Astrocyte (in vitro differentiated cells and primary cell): ENCODE results near the gene BTBD3. TPM values are rescaled to one million over a fixed set of nuclear protein-coding genes. Genes with fewer than 3 reads are reported as not detected.
A peak's percentile ranks its signal among the peaks of the same experiment; 100 is the strongest.

Experiments used
- DNase-seq: peaks from one replicate; pipeline ENCODE4 v3.0.0-alpha.2; 2010; ENCODE audit warnings: low read depth
- FAIRE-seq: peaks from 2 replicates; lab custom pipeline; 2011; peaks lifted over from hg19 to GRCh38; lab: Jason Lieb, UNC
- H2AFZ ChIP-seq: 2 replicates; pipeline ENCODE4 v1.6.0; 2012; ENCODE audit warnings: low read depth, low read length, inconsistent platforms
- H3K27ac ChIP-seq: 2 replicates; pipeline ENCODE4 v1.5.1; 2011; ENCODE audit warnings: low read depth, low read length, inconsistent platforms
- H3K27me3 ChIP-seq: 2 replicates; pipeline ENCODE4 v1.6.0; 2011; ENCODE audit warnings: low read length, inconsistent platforms; ENCODE audit not compliant: insufficient read depth
- H3K36me3 ChIP-seq: 2 replicates; pipeline ENCODE4 v1.5.1; 2011; ENCODE audit warnings: low read length, inconsistent platforms; ENCODE audit not compliant: insufficient read depth
- H3K4me1 ChIP-seq: 2 replicates; pipeline ENCODE4 v1.5.1; 2011; ENCODE audit warnings: low read length, inconsistent platforms; ENCODE audit not compliant: insufficient read depth
- H3K4me2 ChIP-seq: 2 replicates; pipeline ENCODE4 v1.6.0; 2012; ENCODE audit warnings: low read length, inconsistent platforms
- H3K4me3 ChIP-seq: 2 replicates; pipeline ENCODE4 v1.5.1; 2011; ENCODE audit warnings: low read depth, mild to moderate bottlenecking, low read length, inconsistent platforms; ENCODE audit not compliant: insufficient read depth
- H3K79me2 ChIP-seq: 2 replicates; pipeline ENCODE4 v1.6.0; 2012; ENCODE audit warnings: mild to moderate bottlenecking, low read length, inconsistent platforms; ENCODE audit not compliant: insufficient read depth
- H3K9ac ChIP-seq: 2 replicates; pipeline ENCODE4 v1.6.0; 2012; ENCODE audit warnings: mild to moderate bottlenecking, low read length, inconsistent platforms
- H3K9me3 ChIP-seq: 2 replicates; pipeline ENCODE4 v1.5.1; 2012; ENCODE audit warnings: low read depth, mild to moderate bottlenecking, low read length, inconsistent platforms; ENCODE audit not compliant: insufficient read depth
- H4K20me1 ChIP-seq: 2 replicates; pipeline ENCODE4 v1.6.0; 2012; ENCODE audit warnings: low read length, inconsistent platforms; ENCODE audit not compliant: insufficient read depth
- H3K27ac Mint-ChIP-seq: one replicate; pipeline ENCODE4 v1.8.0; 2021; ENCODE audit warnings: mild to moderate bottlenecking, mixed read lengths; ENCODE audit not compliant: unreplicated experiment
- H3K27me3 Mint-ChIP-seq: one replicate; pipeline ENCODE4 v1.8.0; 2021; ENCODE audit warnings: low read depth, mixed read lengths; ENCODE audit not compliant: unreplicated experiment
- H3K36me3 Mint-ChIP-seq: one replicate; pipeline ENCODE4 v1.8.0; 2021; ENCODE audit warnings: low read depth, mixed read lengths; ENCODE audit not compliant: unreplicated experiment
- H3K4me1 Mint-ChIP-seq: one replicate; pipeline ENCODE4 v1.8.0; 2021; ENCODE audit warnings: low read depth, mixed read lengths; ENCODE audit not compliant: unreplicated experiment
- H3K4me3 Mint-ChIP-seq: one replicate; pipeline ENCODE4 v1.8.0; 2021; ENCODE audit warnings: mild to moderate bottlenecking, moderate library complexity, mixed read lengths; ENCODE audit not compliant: unreplicated experiment
- H3K9me3 Mint-ChIP-seq: one replicate; pipeline ENCODE4 v1.8.0; 2021; ENCODE audit warnings: mild to moderate bottlenecking, mixed read lengths; ENCODE audit not compliant: unreplicated experiment
- CTCF ChIP-seq: IDR thresholded peaks from 2 replicates; pipeline ENCODE4 v1.5.1; 2011; ENCODE audit warnings: low read depth, mild to moderate bottlenecking, inconsistent platforms, low read length, moderate library complexity; ENCODE audit not compliant: insufficient read depth
- EZH2 ChIP-seq: IDR thresholded peaks from 2 replicates; pipeline ENCODE4 v1.6.1; 2012; ENCODE audit warnings: mild to moderate bottlenecking, low read length, inconsistent platforms; ENCODE audit not compliant: insufficient read depth
- total RNA-seq: library from RNA; stranded (reverse); gene quantifications from 2 replicates; pipeline ENCODE4 v1.2.1, GENCODE V29; 2021

The BTBD3 gene
- total RNA-seq, 1 donor from 2014 or later = 35.9 TPM

DNA sequence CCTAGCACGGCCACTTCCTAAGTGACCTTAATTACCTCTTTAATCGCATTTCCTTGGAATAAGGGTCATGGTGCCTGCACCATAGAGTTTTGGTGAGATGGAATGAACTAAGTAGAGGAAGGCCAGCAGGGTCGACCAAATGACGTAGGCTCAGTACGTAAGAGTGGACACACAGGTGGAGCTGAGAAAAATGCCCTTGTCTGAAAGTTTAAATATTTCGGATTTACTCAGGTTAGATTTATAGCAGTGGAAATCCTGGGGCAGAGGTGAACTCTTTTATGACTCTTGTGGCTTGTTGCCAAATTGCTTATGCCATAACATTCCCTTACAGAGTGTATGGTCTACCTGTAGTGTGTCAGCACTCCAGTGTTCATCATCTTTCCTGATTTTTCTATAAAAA is 23.6 kb upstream of the BTBD3 start:
- no peak for FAIRE-seq
- Histone ChIP-seq H3K4me3 (no peak overlapping the region), H3K4me1 (peaks cover 15% of the 10 kb centered on the region), H3K79me2 (peaks cover 80% of the 10 kb centered on the region), H2AFZ (no peak overlapping the region), H3K27ac (no peak overlapping the region), H3K9ac (no peak overlapping the region), H3K4me2 (no peak overlapping the region), H4K20me1 (peaks cover 29% of the 10 kb centered on the region), H3K27me3 (no peaks in the 10 kb centered on the region), H3K9me3 (no peaks in the 10 kb centered on the region), H3K36me3 (no peaks in the 10 kb centered on the region)
- Mint-ChIP-seq H3K27ac (no peak overlapping the region), H3K9me3 (no peaks in the 10 kb centered on the region), H3K27me3 (no peaks in the 10 kb centered on the region), H3K4me3 (no peak overlapping the region), H3K36me3 (peaks cover 3% of the 10 kb centered on the region), H3K4me1 (peaks cover 13% of the 10 kb centered on the region)
- TF ChIP-seq CTCF (no peak), EZH2 (no peak)
- DNase-seq = no peak

- no peak for TF ChIP-seq CTCF
- no peak for TF ChIP-seq EZH2
- peaks cover 22% of the 10 kb centered on the region for H3K4me1 Mint-ChIP-seq
- H3K4me1 ChIP-seq = peaks cover 13% of the 10 kb centered on the region
- no peaks in the 10 kb centered on the region for H3K36me3 ChIP-seq
- no peak overlapping the region for H3K27ac Mint-ChIP-seq
- FAIRE-seq = no peak
- peak overlapping the region; percentile 25 for H3K4me2 ChIP-seq
- H3K27me3 ChIP-seq = no peaks in the 10 kb centered on the region
- no peak overlapping the region for H3K4me3 ChIP-seq
- H3K27me3 Mint-ChIP-seq = no peaks in the 10 kb centered on the region
- H3K79me2 ChIP-seq = peaks cover 95% of the 10 kb centered on the region
- DNase-seq = peak; percentile 16
- H3K9me3 ChIP-seq = no peaks in the 10 kb centered on the region
- no peak overlapping the region for H3K4me3 Mint-ChIP-seq
- H3K9ac ChIP-seq = no peak overlapping the region
- H3K9me3 Mint-ChIP-seq = no peaks in the 10 kb centered on the region
- H3K36me3 Mint-ChIP-seq = peaks cover 3% of the 10 kb centered on the region
- H4K20me1 ChIP-seq = peaks cover 29% of the 10 kb centered on the region
- no peak overlapping the region for H3K27ac ChIP-seq
- H2AFZ ChIP-seq = no peak overlapping the region
These were observed 21.8 kb upstream of the BTBD3 start for GRCh38 chr20:11895861-11896387.

DNA sequence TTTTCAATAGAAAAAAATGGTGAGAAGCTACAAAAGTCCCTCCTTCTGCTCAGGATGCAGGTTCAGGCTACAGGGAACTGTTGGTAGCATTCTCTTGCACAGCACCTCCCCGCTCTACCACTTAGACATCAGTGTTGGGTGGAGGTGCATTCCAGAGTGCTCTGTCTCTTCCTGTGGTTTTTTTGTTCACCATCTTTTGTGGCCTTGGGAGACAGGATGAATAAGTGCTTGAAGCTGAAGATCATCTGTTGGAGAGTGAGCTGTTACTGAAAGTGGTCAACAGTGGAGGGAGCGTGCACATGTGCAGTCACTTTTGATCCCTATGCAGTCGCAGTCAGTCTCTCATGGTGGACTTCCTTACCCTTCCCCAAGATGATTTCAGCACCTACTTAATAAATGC is 16.6 kb upstream of the BTBD3 start:
- DNase-seq (peak; percentile 96), FAIRE-seq (peak; percentile 98)
- Histone ChIP-seq H3K27ac (peak overlapping the region; percentile 74), H3K9ac (no peak overlapping the region), H4K20me1 (peaks cover 14% of the 10 kb centered on the region), H3K4me2 (peak overlapping the region; percentile 60), H3K4me1 (peaks cover 19% of the 10 kb centered on the region), H3K27me3 (no peaks in the 10 kb centered on the region), H3K4me3 (no peak overlapping the region), H3K79me2 (peaks cover 83% of the 10 kb centered on the region), H2AFZ (no peak overlapping the region), H3K9me3 (no peaks in the 10 kb centered on the region), H3K36me3 (no peaks in the 10 kb centered on the region)
- peak overlapping the region; percentile 5 for H3K4me3 Mint-ChIP-seq
- H3K36me3 Mint-ChIP-seq = peaks cover 3% of the 10 kb centered on the region
- peaks cover 42% of the 10 kb centered on the region for H3K4me1 Mint-ChIP-seq
- no peaks in the 10 kb centered on the region for H3K27me3 Mint-ChIP-seq
- H3K27ac Mint-ChIP-seq = peak overlapping the region; percentile 78
- no peaks in the 10 kb centered on the region for H3K9me3 Mint-ChIP-seq
- TF ChIP-seq CTCF (no peak), EZH2 (no peak)
